ENCODE measurements around the gene PGLYRP3. TPM values are rescaled to one million over a fixed set of nuclear protein-coding genes. Genes with fewer than 3 reads are reported as not detected.
"Not testable (repeated sequence)": the region's sequence is repeated elsewhere in the genome, so short reads cannot be mapped to it uniquely, and the experiment has no call there.

Gene PGLYRP3
- total RNA-seq, 1 experiment from 2014 or later: not detected

GRCh38 chr1:153324912-153325311 lies 12.2 kb upstream of the PGLYRP3 start:
- Histone ChIP-seq H2AFZ (no peak overlapping the region), H3K9me3 (ENCODE audit: insufficient read depth, low read depth) (no peaks in the 10 kb centered on the region; the same call in 1 of the 2 replicates), H3K79me2 (ENCODE audit: low read depth) (no peaks in the 10 kb centered on the region), H3K36me3 (ENCODE audit: low read depth) (no peaks in the 10 kb centered on the region), H3F3A (ENCODE audit: insufficient read depth, low read depth) (no peaks in the 10 kb centered on the region), H3K9me2 (ENCODE audit: insufficient read depth) (no peaks in the 10 kb centered on the region), H4K20me1 (ENCODE audit: insufficient read depth) (no peaks in the 10 kb centered on the region), H3K4me3 (no peak overlapping the region), H3K27ac (no peak overlapping the region), H3K4me1 (replicated peaks; ENCODE audit: insufficient read depth) (no peaks in the 10 kb centered on the region), H3K4me2 (no peak overlapping the region), H3K27me3 (ENCODE audit: insufficient read depth, low read depth) (no peaks in the 10 kb centered on the region; the same call in none of the 2 replicates)
- TF ChIP-seq, protein P1, sequence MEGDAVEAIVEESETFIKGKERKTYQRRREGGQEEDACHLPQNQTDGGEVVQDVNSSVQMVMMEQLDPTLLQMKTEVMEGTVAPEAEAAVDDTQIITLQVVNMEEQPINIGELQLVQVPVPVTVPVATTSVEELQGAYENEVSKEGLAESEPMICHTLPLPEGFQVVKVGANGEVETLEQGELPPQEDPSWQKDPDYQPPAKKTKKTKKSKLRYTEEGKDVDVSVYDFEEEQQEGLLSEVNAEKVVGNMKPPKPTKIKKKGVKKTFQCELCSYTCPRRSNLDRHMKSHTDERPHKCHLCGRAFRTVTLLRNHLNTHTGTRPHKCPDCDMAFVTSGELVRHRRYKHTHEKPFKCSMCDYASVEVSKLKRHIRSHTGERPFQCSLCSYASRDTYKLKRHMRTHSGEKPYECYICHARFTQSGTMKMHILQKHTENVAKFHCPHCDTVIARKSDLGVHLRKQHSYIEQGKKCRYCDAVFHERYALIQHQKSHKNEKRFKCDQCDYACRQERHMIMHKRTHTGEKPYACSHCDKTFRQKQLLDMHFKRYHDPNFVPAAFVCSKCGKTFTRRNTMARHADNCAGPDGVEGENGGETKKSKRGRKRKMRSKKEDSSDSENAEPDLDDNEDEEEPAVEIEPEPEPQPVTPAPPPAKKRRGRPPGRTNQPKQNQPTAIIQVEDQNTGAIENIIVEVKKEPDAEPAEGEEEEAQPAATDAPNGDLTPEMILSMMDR (conservative IDR thresholded peaks at IDR 0.05): no peak
- no peak for TF ChIP-seq EZH2 (IDR thresholded peaks at IDR 0.05; ENCODE audit: low read depth)
- BruUV-seq (replicated peaks): no TSS peak
- CTCF ChIA-PET: no interaction called here
- intact Hi-C loops (cut with micrococcal nuclease; ENCODE audit: unreplicated experiment): no loop called here
- POLR2A ChIA-PET (ENCODE audit: unreplicated experiment): no interaction called here
- DNase-seq: no peak

DNA sequence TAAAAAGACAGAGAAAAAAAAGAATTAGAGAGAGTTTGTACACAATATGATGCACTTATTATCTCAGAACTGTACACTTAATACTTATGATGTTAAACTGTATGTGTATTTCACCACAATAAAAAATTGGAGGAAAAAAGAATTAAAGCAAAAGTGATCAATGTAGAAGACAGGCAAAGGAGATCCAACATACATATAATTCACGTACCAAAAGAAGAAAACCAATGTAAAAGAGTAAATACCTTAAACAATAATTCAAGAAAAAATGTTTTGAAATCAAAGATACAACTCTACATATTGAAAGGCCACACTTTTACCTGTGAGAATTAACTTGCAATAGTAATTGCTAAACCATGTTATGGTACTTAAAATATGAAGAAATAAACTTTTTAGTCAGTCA lies 9.8 kb upstream of the PGLYRP3 start:
- no peak overlapping the region for H2AFZ ChIP-seq
- no peak overlapping the region for H3K27ac ChIP-seq
- TF ChIP-seq, protein P1 (conservative IDR thresholded peaks at IDR 0.05): no peak
- no peak for TF ChIP-seq EZH2 (IDR thresholded peaks at IDR 0.05; ENCODE audit: low read depth)
- CTCF ChIA-PET: no interaction called here
- BruUV-seq (replicated peaks): no TSS peak
- no peaks in the 10 kb centered on the region; the same call in 1 of the 2 replicates for H3K9me3 ChIP-seq (ENCODE audit: insufficient read depth, low read depth)
- POLR2A ChIA-PET (ENCODE audit: unreplicated experiment): no interaction called here
- H3F3A ChIP-seq (ENCODE audit: insufficient read depth, low read depth): no peaks in the 10 kb centered on the region
- no peak for DNase-seq
- peaks cover 6% of the 10 kb centered on the region for H3K27me3 ChIP-seq (ENCODE audit: insufficient read depth, low read depth)
- no peaks in the 10 kb centered on the region for H3K9me2 ChIP-seq (ENCODE audit: insufficient read depth)
- no peaks in the 10 kb centered on the region for H3K79me2 ChIP-seq (ENCODE audit: low read depth)
- H3K4me1 ChIP-seq (replicated peaks; ENCODE audit: insufficient read depth): no peaks in the 10 kb centered on the region
- H3K4me3 ChIP-seq: no peak overlapping the region
- intact Hi-C loops (cut with micrococcal nuclease; ENCODE audit: unreplicated experiment): no loop called here
- no peaks in the 10 kb centered on the region for H4K20me1 ChIP-seq (ENCODE audit: insufficient read depth)
- no peaks in the 10 kb centered on the region for H3K36me3 ChIP-seq (ENCODE audit: low read depth)
- no peak overlapping the region for H3K4me2 ChIP-seq

DNA sequence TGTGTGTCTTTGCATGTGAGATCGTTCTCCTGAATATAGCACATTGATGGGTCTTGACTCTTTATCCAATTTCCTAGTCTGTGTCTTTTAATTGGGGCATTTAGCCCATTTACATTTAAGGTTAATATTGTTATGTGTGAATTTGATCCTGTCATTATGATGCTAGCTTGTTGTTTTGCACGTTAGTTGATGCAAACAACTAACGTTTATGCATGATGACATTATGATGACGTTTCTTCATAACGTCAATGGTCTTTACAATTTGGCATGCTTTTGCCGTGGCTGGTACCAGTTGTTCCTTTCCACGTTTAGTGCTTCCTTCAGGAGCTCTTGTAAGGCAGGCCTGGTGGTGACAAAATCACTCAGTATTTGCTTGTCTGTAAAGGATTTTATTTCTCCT lies 5.4 kb upstream of the PGLYRP3 start:
- H3K79me2 ChIP-seq (ENCODE audit: low read depth); H3K4me2 ChIP-seq; H3K36me3 ChIP-seq (ENCODE audit: low read depth); H2AFZ ChIP-seq; H3K4me1 ChIP-seq (replicated peaks; ENCODE audit: insufficient read depth); DNase-seq; H4K20me1 ChIP-seq (ENCODE audit: insufficient read depth); H3K27ac ChIP-seq; H3K9me3 ChIP-seq (ENCODE audit: insufficient read depth, low read depth); H3K9me2 ChIP-seq (ENCODE audit: insufficient read depth); intact Hi-C loops (cut with micrococcal nuclease; ENCODE audit: unreplicated experiment); H3K27me3 ChIP-seq (ENCODE audit: insufficient read depth, low read depth); H3F3A ChIP-seq (ENCODE audit: insufficient read depth, low read depth); H3K4me3 ChIP-seq; POLR2A ChIA-PET (ENCODE audit: unreplicated experiment); BruUV-seq (replicated peaks); CTCF ChIA-PET: not testable (repeated sequence)

- DNase-seq; BruUV-seq (replicated peaks); H3K27ac ChIP-seq; H4K20me1 ChIP-seq (ENCODE audit: insufficient read depth); H3K9me2 ChIP-seq (ENCODE audit: insufficient read depth); H3K4me2 ChIP-seq; H3K79me2 ChIP-seq (ENCODE audit: low read depth); H3K9me3 ChIP-seq (ENCODE audit: insufficient read depth, low read depth); H3K27me3 ChIP-seq (ENCODE audit: insufficient read depth, low read depth); H3K36me3 ChIP-seq (ENCODE audit: low read depth); H3K4me3 ChIP-seq; POLR2A ChIA-PET (ENCODE audit: unreplicated experiment); H3F3A ChIP-seq (ENCODE audit: insufficient read depth, low read depth); intact Hi-C loops (cut with micrococcal nuclease; ENCODE audit: unreplicated experiment); H3K4me1 ChIP-seq (replicated peaks; ENCODE audit: insufficient read depth); CTCF ChIA-PET; H2AFZ ChIP-seq: not testable (repeated sequence)
Observed at GRCh38 chr1:153316013-153316412, 3.3 kb upstream of the PGLYRP3 start.

- H3K4me3 ChIP-seq; H3K4me2 ChIP-seq; POLR2A ChIA-PET (ENCODE audit: unreplicated experiment); H2AFZ ChIP-seq; H3K4me1 ChIP-seq (replicated peaks; ENCODE audit: insufficient read depth); CTCF ChIA-PET; H3K27me3 ChIP-seq (ENCODE audit: insufficient read depth, low read depth); H3F3A ChIP-seq (ENCODE audit: insufficient read depth, low read depth); H3K36me3 ChIP-seq (ENCODE audit: low read depth); DNase-seq; H3K79me2 ChIP-seq (ENCODE audit: low read depth); H3K27ac ChIP-seq; H3K9me3 ChIP-seq (ENCODE audit: insufficient read depth, low read depth); H4K20me1 ChIP-seq (ENCODE audit: insufficient read depth); H3K9me2 ChIP-seq (ENCODE audit: insufficient read depth); intact Hi-C loops (cut with micrococcal nuclease; ENCODE audit: unreplicated experiment); BruUV-seq (replicated peaks): not testable (repeated sequence)
Observed at GRCh38 chr1:153314388-153314787, 1.6 kb upstream of the PGLYRP3 start.
